GM18519 (cell line): ENCODE measurements around the gene PTP4A1.
"Not testable (repeated sequence)": the region's sequence is repeated elsewhere in the genome, so short reads cannot be mapped to it uniquely, and the experiment has no call there.

ENCODE experiments used
- ATAC-seq: cut with Tn5 transposase; IDR thresholded peaks from one replicate; pipeline ENCODE4 v1.9.1; 2021; ENCODE audit warnings: mild to moderate bottlenecking, moderate library complexity; ENCODE audit not compliant: unreplicated experiment, low FRiP score

The PTP4A1 gene

DNA sequence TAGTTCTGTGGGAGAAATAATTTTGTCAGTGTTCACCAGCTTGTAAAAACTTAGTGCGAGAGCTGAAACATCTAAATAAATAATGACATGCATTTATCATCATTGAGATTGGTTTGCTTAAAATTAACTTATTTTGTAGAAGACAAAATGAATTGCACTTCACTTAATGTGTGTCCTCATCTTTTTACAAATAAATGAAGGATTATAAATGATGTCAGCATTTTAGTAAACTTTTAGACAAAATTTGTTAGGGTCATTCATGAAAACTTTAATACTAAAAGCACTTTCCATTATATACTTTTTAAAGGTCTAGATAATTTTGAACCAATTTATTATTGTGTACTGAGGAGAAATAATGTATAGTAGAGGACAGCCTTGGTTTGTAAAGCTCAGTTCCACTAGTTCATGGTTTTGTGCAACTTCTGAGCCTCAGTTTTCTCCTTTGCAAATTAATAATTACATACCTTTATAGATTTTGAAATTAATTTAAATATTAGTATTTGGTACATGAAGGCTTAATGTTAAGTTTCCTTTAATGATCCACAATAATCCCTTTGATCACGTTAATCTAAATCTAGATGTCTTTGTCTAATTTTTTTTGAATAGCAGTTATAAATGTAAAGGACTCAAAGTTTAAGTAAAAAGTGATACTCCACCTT, 9.2 kb downstream of the PTP4A1 start:
- ATAC-seq = no peak

GRCh38 chr6:63582579-63583231, 10.4 kb downstream of the PTP4A1 start:
- no peak for ATAC-seq

GRCh38 chr6:63584125-63584514, 11.8 kb downstream of the PTP4A1 start:
- no peak for ATAC-seq

- ATAC-seq = no peak
Observed at GRCh38 chr6:63584566-63584965, 12.3 kb downstream of the PTP4A1 start.

GRCh38 chr6:63585652-63586051, 13.4 kb downstream of the PTP4A1 start:
- ATAC-seq = not testable (repeated sequence)

DNA sequence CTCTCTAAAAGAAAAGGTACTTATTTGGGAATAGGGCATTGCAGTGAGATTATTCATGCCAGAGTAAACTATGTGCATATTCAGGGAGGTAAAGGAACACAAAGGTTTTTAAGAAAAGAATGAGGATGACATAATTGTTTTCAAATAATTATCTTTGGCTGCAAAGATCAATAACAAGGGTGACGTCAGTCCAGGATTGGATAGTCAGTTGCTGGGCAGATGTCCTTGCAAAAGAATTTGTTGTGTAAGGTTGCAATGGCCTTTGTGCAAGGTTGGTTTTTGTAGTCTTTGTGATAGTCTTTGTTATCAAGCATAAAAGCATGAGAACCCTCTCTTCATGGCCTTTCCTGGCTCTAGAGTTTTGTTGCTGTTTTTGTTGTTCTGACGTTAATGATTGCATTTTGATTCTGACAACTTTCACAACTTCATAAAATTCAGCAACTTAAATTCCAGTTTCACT, 17.7 kb downstream of the PTP4A1 start:
- no peak for ATAC-seq

- no peak for ATAC-seq
Observed at GRCh38 chr6:63592886-63593285, 20.6 kb downstream of the PTP4A1 start.

- no peak for ATAC-seq
Observed at GRCh38 chr6:63597141-63598048, 25.1 kb downstream of the PTP4A1 start.

DNA sequence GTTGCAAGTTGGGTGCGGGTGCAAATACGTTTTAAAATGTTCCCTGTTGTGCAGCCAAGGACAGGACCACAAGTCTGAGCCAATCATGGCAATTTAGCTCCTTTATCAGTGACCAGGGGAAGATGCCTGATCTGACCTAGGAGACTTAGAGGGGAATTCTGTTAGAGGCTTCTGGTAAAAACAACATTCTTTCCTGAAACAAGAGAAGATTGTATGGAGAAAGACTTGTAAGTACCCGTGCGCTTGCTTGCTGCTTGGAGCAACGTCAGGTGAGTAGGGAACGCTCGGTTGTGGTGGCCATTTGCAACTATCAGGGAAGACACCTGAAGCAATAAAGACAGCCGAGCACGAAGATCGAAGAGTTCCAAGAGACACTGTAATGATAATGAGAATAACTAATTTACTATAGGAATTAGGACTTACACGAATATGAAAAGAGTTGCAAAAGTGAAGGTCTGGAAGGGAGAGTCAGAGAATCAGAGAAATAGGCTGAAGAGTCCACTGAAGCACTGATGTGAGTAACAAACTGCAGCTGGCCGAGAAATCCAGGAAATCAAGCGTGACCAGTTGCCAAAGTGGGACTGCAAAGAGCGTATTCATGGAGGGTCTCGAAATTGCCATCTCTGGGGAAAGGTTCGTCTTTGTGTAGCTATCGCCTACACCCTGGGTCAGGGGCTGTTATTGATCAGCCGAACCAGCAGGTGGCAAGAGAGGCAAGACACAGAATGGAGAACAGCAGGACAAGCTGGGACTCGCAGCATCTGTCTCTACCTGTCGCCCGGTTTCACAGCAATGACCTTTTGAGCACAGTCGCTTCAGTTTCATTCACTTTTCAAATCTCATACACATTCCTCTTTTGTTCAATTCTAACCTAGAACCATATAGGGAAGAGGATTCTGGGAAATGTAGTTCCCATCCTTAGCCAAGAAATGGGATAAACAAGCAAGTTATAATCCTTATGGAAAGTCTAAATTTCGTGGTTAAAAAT, 26.1 kb downstream of the PTP4A1 start:
- peak; percentile 99 for ATAC-seq

GRCh38 chr6:63599243-63599642, 27.0 kb downstream of the PTP4A1 start:
- no peak for ATAC-seq

DNA sequence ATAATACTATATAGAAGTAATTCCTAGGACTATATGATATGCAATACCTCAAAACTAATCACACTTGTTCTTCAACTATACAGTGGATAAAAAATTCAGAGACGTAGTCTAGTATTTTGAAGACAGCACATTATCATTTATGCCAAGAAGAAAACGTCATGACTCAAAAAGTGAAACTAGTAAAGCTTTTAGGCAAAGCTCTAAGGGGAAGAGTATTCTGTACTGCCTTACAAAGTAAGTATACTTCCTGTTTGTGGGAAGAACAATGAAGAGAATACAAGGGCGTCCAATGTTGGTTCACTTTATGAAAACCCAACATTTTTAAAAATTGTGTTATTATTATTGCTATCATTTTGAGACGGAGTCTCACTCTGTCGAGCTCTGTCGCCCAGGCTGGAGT, 27.9 kb downstream of the PTP4A1 start:
- no peak for ATAC-seq

DNA sequence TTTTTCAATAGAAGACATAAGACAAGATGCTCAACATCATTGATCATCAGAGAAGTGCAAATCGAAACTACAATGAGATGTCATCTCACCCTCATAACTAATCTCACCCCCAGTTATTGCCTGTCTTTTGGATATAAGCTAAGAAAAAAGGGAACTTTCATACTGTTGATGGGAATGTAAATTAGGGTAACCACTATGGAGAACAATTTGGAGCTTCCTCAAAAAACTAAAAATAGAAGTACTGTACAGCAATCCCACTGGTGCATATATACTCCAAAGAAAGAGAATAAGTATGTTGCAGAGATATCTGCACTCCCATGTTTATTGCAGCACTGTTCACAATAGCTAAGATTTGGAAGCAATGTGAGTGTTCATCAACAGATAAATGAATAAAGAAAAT, 37.0 kb downstream of the PTP4A1 start:
- ATAC-seq = no peak

- no peak for ATAC-seq
Observed at GRCh38 chr6:63610944-63611343, 38.7 kb downstream of the PTP4A1 start.

DNA sequence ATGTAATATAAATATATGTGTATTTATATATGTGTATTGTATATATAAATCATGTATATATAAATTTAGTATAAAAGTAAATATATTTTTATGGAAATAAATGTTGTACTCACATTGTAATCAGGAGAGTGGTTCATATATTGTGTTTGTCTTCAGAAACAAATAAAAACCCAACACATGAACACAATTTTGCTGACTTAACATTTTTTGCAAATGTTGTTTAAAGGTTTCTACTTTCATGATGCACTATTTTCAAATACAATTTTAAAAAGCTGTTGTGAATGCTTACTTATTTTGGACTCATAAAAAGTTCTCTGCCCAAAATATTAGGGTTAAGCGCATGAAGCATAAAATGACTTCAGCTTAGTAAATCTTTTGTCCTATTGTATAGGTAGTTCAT, 39.3 kb downstream of the PTP4A1 start:
- no peak for ATAC-seq

GRCh38 chr6:63615590-63615989, 43.3 kb downstream of the PTP4A1 start:
- ATAC-seq = no peak
